ENCODE data around the gene SRCAP.
A peak's percentile ranks its signal among the peaks of the same experiment; 100 is the strongest.

The SRCAP gene

GRCh38 chr16:30764086-30764485, 65.1 kb downstream of the SRCAP start:
- Mint-ChIP-seq H3K27ac (peak overlapping the region; percentile 22 to 96), H3K4me1 (ENCODE audit: low read depth in 2 of 2) (peaks cover 42 to 51% of the 10 kb centered on the region in 2 donors), H3K36me3 (ENCODE audit: insufficient read depth) (peaks cover 62% of the 10 kb centered on the region), H3K4me3 (peak overlapping the region; percentile 54 to 95), H3K27me3 (no peaks in the 10 kb centered on the region), H3K9me3 (no peaks in the 10 kb centered on the region)
- no peak for ATAC-seq (replicated peaks)
- no peak for DNase-seq

- no peaks in the 10 kb centered on the region for H3K27me3 Mint-ChIP-seq
- peaks cover 70% of the 10 kb centered on the region for H3K36me3 Mint-ChIP-seq (ENCODE audit: insufficient read depth)
- DNase-seq (no peak), ATAC-seq (replicated peaks) (no peak)
- no peak overlapping the region for H3K4me3 Mint-ChIP-seq
- peaks cover 42 to 53% of the 10 kb centered on the region in 2 donors for H3K4me1 Mint-ChIP-seq (ENCODE audit: low read depth in 2 of 2)
- no peak overlapping the region for H3K27ac Mint-ChIP-seq
- no peaks in the 10 kb centered on the region for H3K9me3 Mint-ChIP-seq
Observed at GRCh38 chr16:30764816-30765465, 66.0 kb downstream of the SRCAP start.

DNA sequence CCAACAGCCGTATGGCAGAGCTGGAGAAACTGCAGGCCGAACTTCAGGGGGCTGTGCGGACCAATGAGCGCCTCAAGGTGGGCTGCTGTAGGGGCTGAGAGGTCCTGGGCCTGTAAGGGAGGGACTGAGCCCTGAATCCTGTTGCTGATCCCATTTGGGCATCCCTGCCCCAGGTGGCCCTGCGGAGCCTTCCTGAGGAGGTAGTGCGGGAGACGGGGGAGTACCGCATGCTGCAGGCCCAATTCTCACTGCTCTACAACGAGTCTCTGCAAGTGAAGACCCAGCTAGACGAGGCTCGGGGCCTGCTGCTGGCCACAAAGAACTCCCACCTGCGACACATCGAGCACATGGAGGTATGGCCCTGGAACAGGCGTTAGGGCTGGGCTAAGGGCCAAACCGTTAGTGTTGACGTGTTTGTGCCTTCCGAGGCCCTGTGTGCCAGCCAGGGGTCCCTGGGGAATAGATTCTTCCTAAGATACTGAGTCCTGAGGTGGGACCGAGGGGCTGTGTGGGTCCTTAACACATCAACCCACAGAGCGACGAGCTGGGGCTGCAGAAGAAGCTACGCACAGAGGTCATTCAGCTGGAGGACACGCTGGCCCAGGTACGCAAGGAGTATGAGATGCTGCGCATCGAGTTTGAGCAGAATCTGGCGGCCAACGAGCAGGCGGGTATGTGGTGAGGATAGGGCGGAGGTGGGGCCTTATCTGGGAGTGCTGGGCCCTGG, 67.4 kb downstream of the SRCAP start:
- ATAC-seq (replicated peaks) (no peak), DNase-seq (no peak)
- H3K9me3 Mint-ChIP-seq, result no peaks in the 10 kb centered on the region
- H3K36me3 Mint-ChIP-seq (ENCODE audit: insufficient read depth), result peaks cover 82% of the 10 kb centered on the region
- no peak overlapping the region for H3K4me3 Mint-ChIP-seq
- peaks cover 32 to 47% of the 10 kb centered on the region in 2 donors for H3K4me1 Mint-ChIP-seq (ENCODE audit: low read depth in 2 of 2)
- H3K27me3 Mint-ChIP-seq, result no peaks in the 10 kb centered on the region
- H3K27ac Mint-ChIP-seq, result peak overlapping the region in 1 of 2 donors; percentile 8

DNA sequence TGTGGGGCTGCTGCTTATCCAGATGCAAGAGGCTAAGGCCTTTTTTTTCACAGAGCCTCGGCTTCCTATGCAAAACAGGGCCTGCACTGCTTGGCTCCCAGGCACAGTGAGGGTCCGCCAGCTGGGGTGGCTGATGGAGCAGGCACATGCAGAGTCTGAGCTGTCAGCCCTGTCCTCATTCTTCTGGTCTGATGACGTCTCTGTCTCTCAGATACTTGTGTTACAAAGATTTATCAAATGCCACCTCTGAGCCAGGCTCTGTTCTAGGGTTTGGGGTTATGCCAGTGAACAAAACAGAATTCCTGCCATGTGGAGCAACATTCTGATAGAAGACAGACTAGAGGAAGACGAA, 67.9 kb downstream of the SRCAP start:
- Mint-ChIP-seq H3K36me3 (ENCODE audit: insufficient read depth) (peaks cover 81% of the 10 kb centered on the region), H3K4me1 (ENCODE audit: low read depth in 2 of 2) (peaks cover 29 to 44% of the 10 kb centered on the region in 2 donors), H3K4me3 (peak overlapping the region in 1 of 2 donors; percentile 62), H3K27ac (peak overlapping the region; percentile 1 to 76), H3K9me3 (no peaks in the 10 kb centered on the region), H3K27me3 (no peaks in the 10 kb centered on the region)
- ATAC-seq (replicated peaks), result no peak
- DNase-seq, result no peak

DNA sequence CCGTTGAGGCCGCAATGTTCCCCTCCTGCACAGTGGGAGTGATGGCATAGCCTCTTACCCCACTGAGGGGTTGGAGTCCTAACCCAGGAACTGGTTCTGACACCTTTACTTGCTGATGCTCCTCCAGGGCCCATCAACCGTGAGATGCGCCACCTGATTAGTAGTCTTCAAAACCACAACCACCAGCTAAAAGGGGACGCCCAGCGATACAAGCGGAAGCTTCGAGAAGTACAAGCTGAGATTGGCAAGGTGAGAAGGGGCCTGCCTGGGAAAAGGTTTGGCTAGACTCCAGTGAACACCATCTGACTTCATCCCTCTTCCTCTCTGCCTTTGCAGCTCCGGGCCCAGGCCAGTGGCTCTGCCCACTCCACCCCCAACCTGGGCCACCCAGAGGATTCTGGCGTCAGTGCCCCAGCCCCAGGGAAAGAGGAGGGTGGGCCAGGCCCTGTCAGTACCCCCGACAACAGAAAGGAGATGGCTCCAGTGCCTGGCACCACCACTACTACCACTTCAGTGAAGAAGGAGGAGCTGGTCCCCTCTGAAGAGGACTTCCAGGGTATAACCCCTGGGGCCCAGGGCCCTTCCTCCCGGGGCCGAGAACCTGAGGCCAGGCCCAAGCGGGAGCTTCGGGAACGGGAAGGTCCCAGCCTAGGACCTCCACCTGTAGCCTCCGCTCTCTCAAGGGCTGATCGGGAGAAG, 68.9 kb downstream of the SRCAP start:
- Mint-ChIP-seq H3K4me3 (peak overlapping the region; percentile 33 to 62), H3K27ac (peak overlapping the region in 1 of 2 donors; percentile 76), H3K4me1 (ENCODE audit: low read depth in 2 of 2) (peaks cover 24 to 46% of the 10 kb centered on the region in 2 donors)

DNA sequence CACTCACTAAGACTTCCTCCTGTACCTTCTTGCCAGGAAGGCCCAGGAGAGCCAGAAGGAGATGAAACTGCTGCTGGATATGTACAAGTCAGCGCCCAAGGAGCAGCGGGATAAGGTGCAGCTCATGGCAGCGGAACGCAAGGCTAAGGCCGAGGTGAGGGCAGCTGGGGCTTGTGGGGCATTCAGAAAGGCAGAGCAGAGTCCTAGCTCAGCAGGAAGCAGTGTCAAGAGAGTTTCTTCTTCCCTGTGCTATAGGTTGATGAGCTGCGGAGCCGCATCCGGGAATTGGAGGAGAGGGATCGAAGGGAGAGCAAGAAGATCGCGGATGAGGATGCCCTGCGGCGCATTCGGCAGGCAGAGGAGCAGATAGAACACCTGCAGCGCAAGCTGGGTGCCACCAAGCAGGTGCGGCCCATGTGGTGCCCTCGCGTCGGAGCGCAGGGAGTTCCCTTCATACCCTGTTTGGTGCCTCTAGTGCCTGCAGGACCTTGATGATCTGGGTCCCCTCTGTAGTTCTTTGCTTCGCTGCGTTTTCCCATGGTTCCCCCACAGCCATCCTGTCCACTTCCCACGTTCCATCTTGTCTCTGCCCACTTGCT, 69.7 kb downstream of the SRCAP start:
- peaks cover 76% of the 10 kb centered on the region for H3K36me3 Mint-ChIP-seq (ENCODE audit: insufficient read depth)

More for the DNA sequence above, 68.9 kb downstream of the SRCAP start:
- Mint-ChIP-seq H3K9me3 (no peaks in the 10 kb centered on the region), H3K27me3 (no peaks in the 10 kb centered on the region), H3K36me3 (ENCODE audit: insufficient read depth) (peaks cover 75% of the 10 kb centered on the region)
- DNase-seq (peak; percentile 39 to 64 (median 41)), ATAC-seq (replicated peaks) (peak; percentile 93)

GRCh38 chr16:30769379-30770089, 70.6 kb downstream of the SRCAP start:
- H3K27me3 Mint-ChIP-seq, result no peaks in the 10 kb centered on the region
- H3K27ac Mint-ChIP-seq, result peak overlapping the region in 1 of 2 donors; percentile 66
- ATAC-seq (replicated peaks) (no peak), DNase-seq (no peak)
- H3K9me3 Mint-ChIP-seq, result no peaks in the 10 kb centered on the region
- H3K4me1 Mint-ChIP-seq (ENCODE audit: low read depth in 2 of 2), result peaks cover 23 to 41% of the 10 kb centered on the region in 2 donors
- H3K4me3 Mint-ChIP-seq, result no peak overlapping the region
- H3K36me3 Mint-ChIP-seq (ENCODE audit: insufficient read depth), result peaks cover 74% of the 10 kb centered on the region

More for the DNA sequence above, 69.7 kb downstream of the SRCAP start:
- Mint-ChIP-seq H3K9me3 (no peaks in the 10 kb centered on the region), H3K27me3 (no peaks in the 10 kb centered on the region), H3K27ac (peak overlapping the region; percentile 66 to 76), H3K4me1 (ENCODE audit: low read depth in 2 of 2) (peaks cover 22 to 43% of the 10 kb centered on the region in 2 donors), H3K4me3 (no peak overlapping the region)
- DNase-seq, result no peak
- ATAC-seq (replicated peaks), result no peak

DNA sequence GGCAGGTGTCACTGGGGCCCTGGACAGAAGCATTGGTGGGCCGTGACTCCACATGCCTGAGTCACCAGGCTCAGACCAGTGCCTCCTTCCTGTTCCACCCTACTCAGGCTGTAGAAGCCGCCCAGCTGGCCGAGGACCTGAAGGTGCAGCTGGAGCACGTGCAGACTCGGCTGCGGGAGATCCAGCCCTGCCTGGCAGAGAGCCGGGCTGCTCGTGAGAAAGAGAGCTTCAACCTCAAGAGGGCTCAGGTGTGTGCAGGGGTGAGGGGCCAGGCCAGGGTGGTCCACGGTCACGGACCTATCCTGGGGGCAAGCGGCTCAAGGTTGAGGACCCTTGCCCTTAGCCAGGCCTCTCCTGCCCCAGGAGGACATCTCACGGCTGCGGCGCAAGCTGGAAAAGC, 72.8 kb downstream of the SRCAP start:
- Mint-ChIP-seq H3K4me3 (no peak overlapping the region), H3K27me3 (peaks cover 2 to 3% of the 10 kb centered on the region in 2 donors), H3K36me3 (ENCODE audit: insufficient read depth) (peaks cover 61% of the 10 kb centered on the region), H3K9me3 (no peaks in the 10 kb centered on the region), H3K4me1 (ENCODE audit: low read depth in 2 of 2) (peaks cover 37 to 38% of the 10 kb centered on the region in 2 donors), H3K27ac (no peak overlapping the region)
- no peak for DNase-seq
- ATAC-seq (replicated peaks), result no peak

DNA sequence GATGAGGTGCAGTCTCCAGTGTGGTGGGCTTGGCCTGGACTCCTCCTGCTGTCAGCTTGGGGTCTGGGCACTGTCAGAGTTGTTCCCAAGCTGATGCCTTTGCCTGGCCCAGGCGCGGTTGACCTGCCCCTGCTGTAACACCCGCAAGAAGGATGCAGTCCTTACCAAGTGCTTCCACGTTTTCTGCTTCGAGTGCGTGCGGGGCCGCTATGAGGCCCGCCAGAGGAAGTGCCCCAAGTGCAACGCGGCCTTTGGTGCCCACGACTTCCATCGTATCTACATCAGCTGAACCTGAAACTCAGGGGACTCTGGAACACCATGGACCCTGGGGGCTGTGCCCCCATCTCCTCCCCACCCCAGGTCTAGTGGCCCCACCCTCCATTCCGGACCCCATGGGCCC, 74.9 kb downstream of the SRCAP start:
- peaks cover 25 to 35% of the 10 kb centered on the region in 2 donors for H3K4me1 Mint-ChIP-seq (ENCODE audit: low read depth in 2 of 2)
- peak overlapping the region in 1 of 2 donors; percentile 1 for H3K27ac Mint-ChIP-seq
- H3K4me3 Mint-ChIP-seq, result no peak overlapping the region
- no peak for DNase-seq
- ATAC-seq (replicated peaks), result no peak
- H3K27me3 Mint-ChIP-seq, result peaks cover 6 to 12% of the 10 kb centered on the region in 2 donors
- peaks cover 50% of the 10 kb centered on the region for H3K36me3 Mint-ChIP-seq (ENCODE audit: insufficient read depth)
- no peaks in the 10 kb centered on the region for H3K9me3 Mint-ChIP-seq

GRCh38 chr16:30774367-30775130, 75.6 kb downstream of the SRCAP start:
- Mint-ChIP-seq H3K4me3 (peak overlapping the region; percentile 61 to 77), H3K27me3 (peaks cover 6 to 12% of the 10 kb centered on the region in 2 donors), H3K9me3 (no peaks in the 10 kb centered on the region), H3K36me3 (ENCODE audit: insufficient read depth) (peaks cover 42% of the 10 kb centered on the region), H3K4me1 (ENCODE audit: low read depth in 2 of 2) (peaks cover 21 to 33% of the 10 kb centered on the region in 2 donors), H3K27ac (peak overlapping the region; percentile 69 to 78)
- ATAC-seq (replicated peaks) (peak; percentile 1), DNase-seq (no peak)

GRCh38 chr16:30775131-30775391, 76.1 kb downstream of the SRCAP start:
- peaks cover 37% of the 10 kb centered on the region for H3K36me3 Mint-ChIP-seq (ENCODE audit: insufficient read depth)
- H3K9me3 Mint-ChIP-seq, result no peaks in the 10 kb centered on the region
- H3K4me3 Mint-ChIP-seq, result peak overlapping the region; percentile 61 to 77
- H3K27me3 Mint-ChIP-seq, result peaks cover 6 to 12% of the 10 kb centered on the region in 2 donors
- DNase-seq (no peak), ATAC-seq (replicated peaks) (no peak)
- H3K4me1 Mint-ChIP-seq (ENCODE audit: low read depth in 2 of 2), result peaks cover 21 to 33% of the 10 kb centered on the region in 2 donors
- H3K27ac Mint-ChIP-seq, result peak overlapping the region; percentile 69 to 78

GRCh38 chr16:30775392-30776188, 76.6 kb downstream of the SRCAP start:
- H3K4me3 Mint-ChIP-seq, result peak overlapping the region; percentile 61 to 77
- H3K36me3 Mint-ChIP-seq (ENCODE audit: insufficient read depth), result peaks cover 32% of the 10 kb centered on the region
- no peaks in the 10 kb centered on the region for H3K9me3 Mint-ChIP-seq
- ATAC-seq (replicated peaks) (peak; percentile 81), DNase-seq (peak; percentile 29 to 34 (median 32))
- H3K27ac Mint-ChIP-seq, result peak overlapping the region in 1 of 2 donors; percentile 78
- H3K27me3 Mint-ChIP-seq, result peaks cover 6 to 12% of the 10 kb centered on the region in 2 donors
- H3K4me1 Mint-ChIP-seq (ENCODE audit: low read depth in 2 of 2), result peaks cover 21 to 33% of the 10 kb centered on the region in 2 donors

Data from effector memory CD8-positive, alpha-beta T cell (primary cell).